Activated B cell treated with CpG ODN at 0.5 μM for 24 hours (primary cell): ENCODE data around the gene CALD1. TPM values are rescaled to one million over a fixed set of nuclear protein-coding genes. Genes with fewer than 3 reads are reported as not detected.
"Not testable (repeated sequence)": the region's sequence is repeated elsewhere in the genome, so short reads cannot be mapped to it uniquely, and the experiment has no call there.

Experiments used
- ATAC-seq: fragments of 200-7000 bp; cut with Tn5 transposase; one replicate; pipeline ENCODE4 v1.10.0; 2021; ENCODE audit warnings: low read depth, mild to moderate bottlenecking, moderate library complexity
- CTCF ChIA-PET: fragments of 350-600 bp; sonication (Branson Sonifier 250); formaldehyde crosslinking; loops from one replicate; lab custom pipeline; 2021; ENCODE audit warnings: antibody characterized with exemption; lab: Charles Lee
- POLR2A ChIA-PET: fragments of 350-600 bp; sonication (Branson Sonifier 250); formaldehyde crosslinking; loops from one replicate; lab custom pipeline; 2021; ENCODE audit warnings: antibody characterized with exemption; lab: Charles Lee
- DNase-seq: peaks from one replicate; pipeline ENCODE4 v3.0.0; 2022
- H3K27ac Mint-ChIP-seq: one replicate; pipeline ENCODE4 v1.8.0; 2020; ENCODE audit warnings: mixed read lengths
- H3K27me3 Mint-ChIP-seq: one replicate; pipeline ENCODE4 v1.8.0; 2021; ENCODE audit warnings: mixed read lengths
- H3K36me3 Mint-ChIP-seq: one replicate; pipeline ENCODE4 v1.8.0; 2021; ENCODE audit warnings: low read depth, mixed read lengths
- H3K4me1 Mint-ChIP-seq: one replicate; pipeline ENCODE4 v1.8.0; 2021; ENCODE audit warnings: mixed read lengths
- H3K4me3 Mint-ChIP-seq: one replicate; pipeline ENCODE4 v1.8.0; 2020; ENCODE audit warnings: mild to moderate bottlenecking, mixed read lengths
- H3K9me3 Mint-ChIP-seq: one replicate; pipeline ENCODE4 v1.8.0; 2020; ENCODE audit warnings: mixed read lengths
- CTCF ChIP-seq: fragments of 200-600 bp; IDR thresholded peaks from one replicate; pipeline ENCODE4 v1.8.0; 2022; ENCODE audit warnings: antibody characterized with exemption, mild to moderate bottlenecking
- intact Hi-C: fragments of 100-400 bp; cut with micrococcal nuclease; formaldehyde crosslinking; loops from one replicate; pipeline ENCODE4 v1.15.1; 2024
- total RNA-seq: library from RNA; stranded (reverse); gene quantifications from 2 replicates; pipeline ENCODE4 v1.2.3, GENCODE V29; 2022

The CALD1 gene
- total RNA-seq, 1 donor from 2014 or later: 0.33 TPM

GRCh38 chr7:134959810-134960209 is 180.4 kb downstream of the CALD1 start:
- intact Hi-C loops: no loop called here
- no peak for DNase-seq
- no peak for TF ChIP-seq CTCF
- ATAC-seq: no peak
- Mint-ChIP-seq H3K9me3 (no peaks in the 10 kb centered on the region), H3K4me1 (no peaks in the 10 kb centered on the region), H3K27ac (no peak overlapping the region), H3K27me3 (peaks cover 10% of the 10 kb centered on the region), H3K4me3 (no peak overlapping the region), H3K36me3 (no peaks in the 10 kb centered on the region)
- CTCF ChIA-PET: interaction anchor here (1.2 kb wide), 2 partner anchors 27 to 327 kb away, joined by 3 to 4 read pairs; partner anchors contain the start of gene AGBL3
- POLR2A ChIA-PET: no interaction called here

GRCh38 chr7:134962270-134962780 is 182.9 kb downstream of the CALD1 start:
- H3K4me3 Mint-ChIP-seq: no peak overlapping the region
- no peak for TF ChIP-seq CTCF
- peaks cover 10% of the 10 kb centered on the region for H3K27me3 Mint-ChIP-seq
- POLR2A ChIA-PET: no interaction called here
- no peaks in the 10 kb centered on the region for H3K9me3 Mint-ChIP-seq
- H3K36me3 Mint-ChIP-seq: no peaks in the 10 kb centered on the region
- no peak for DNase-seq
- ATAC-seq: no peak
- no peaks in the 10 kb centered on the region for H3K4me1 Mint-ChIP-seq
- CTCF ChIA-PET: interaction anchor here (1.5 kb wide), 1 partner anchor 24 kb away, joined by 3 read pairs; the partner anchor contains the start of gene AGBL3
- intact Hi-C loops: no loop called here
- no peak overlapping the region for H3K27ac Mint-ChIP-seq

- Mint-ChIP-seq H3K27ac (no peak overlapping the region), H3K27me3 (peaks cover 10% of the 10 kb centered on the region), H3K4me3 (no peak overlapping the region), H3K4me1 (no peaks in the 10 kb centered on the region), H3K9me3 (no peaks in the 10 kb centered on the region), H3K36me3 (no peaks in the 10 kb centered on the region)
- no peak for TF ChIP-seq CTCF
- intact Hi-C loops: no loop called here
- no peak for ATAC-seq
- no peak for DNase-seq
- ChIA-PET POLR2A (no interaction called here), CTCF (interaction anchor here (1.5 kb wide), 1 partner anchor 23 kb away, joined by 3 read pairs; the partner anchor contains the start of gene AGBL3)
Observed at GRCh38 chr7:134963036-134963435, 183.6 kb downstream of the CALD1 start.

- CTCF ChIA-PET: no interaction called here
- POLR2A ChIA-PET: no interaction called here
Observed at GRCh38 chr7:134966691-134967090, 187.3 kb downstream of the CALD1 start.

GRCh38 chr7:134968110-134968509 is 188.7 kb downstream of the CALD1 start:
- CTCF ChIA-PET: no interaction called here
- H3K9me3 Mint-ChIP-seq: no peaks in the 10 kb centered on the region

More at GRCh38 chr7:134966691-134967090, 187.3 kb downstream of the CALD1 start:
- Mint-ChIP-seq H3K27ac (no peak overlapping the region), H3K4me3 (no peak overlapping the region), H3K4me1 (no peaks in the 10 kb centered on the region), H3K9me3 (no peaks in the 10 kb centered on the region), H3K36me3 (no peaks in the 10 kb centered on the region), H3K27me3 (peaks cover 8% of the 10 kb centered on the region)
- DNase-seq: no peak
- intact Hi-C loops: no loop called here
- no peak for ATAC-seq
- TF ChIP-seq CTCF: no peak

GRCh38 chr7:134981645-134982044 is 202.2 kb downstream of the CALD1 start:
- H3K4me3 Mint-ChIP-seq, DNase-seq, POLR2A ChIA-PET, ATAC-seq, H3K4me1 Mint-ChIP-seq, H3K9me3 Mint-ChIP-seq, H3K27ac Mint-ChIP-seq, CTCF ChIA-PET, H3K36me3 Mint-ChIP-seq, H3K27me3 Mint-ChIP-seq: not testable (repeated sequence)
- intact Hi-C loops: loop anchor here (10.0 kb wide), 1 partner anchor 547 kb away; no protein-coding TSS in a partner anchor

More at GRCh38 chr7:134968110-134968509, 188.7 kb downstream of the CALD1 start:
- peaks cover 14% of the 10 kb centered on the region for H3K27me3 Mint-ChIP-seq
- no peaks in the 10 kb centered on the region for H3K4me1 Mint-ChIP-seq
- DNase-seq (no peak), ATAC-seq (no peak)
- no peaks in the 10 kb centered on the region for H3K36me3 Mint-ChIP-seq
- TF ChIP-seq CTCF: no peak
- no peak overlapping the region for H3K27ac Mint-ChIP-seq
- POLR2A ChIA-PET: no interaction called here
- H3K4me3 Mint-ChIP-seq: no peak overlapping the region
- intact Hi-C loops: no loop called here
